ENCODE results near the gene HCRTR1. TPM values are rescaled to one million over a fixed set of nuclear protein-coding genes. Genes with fewer than 3 reads are reported as not detected.

The HCRTR1 gene
- not detected for total RNA-seq

DNA sequence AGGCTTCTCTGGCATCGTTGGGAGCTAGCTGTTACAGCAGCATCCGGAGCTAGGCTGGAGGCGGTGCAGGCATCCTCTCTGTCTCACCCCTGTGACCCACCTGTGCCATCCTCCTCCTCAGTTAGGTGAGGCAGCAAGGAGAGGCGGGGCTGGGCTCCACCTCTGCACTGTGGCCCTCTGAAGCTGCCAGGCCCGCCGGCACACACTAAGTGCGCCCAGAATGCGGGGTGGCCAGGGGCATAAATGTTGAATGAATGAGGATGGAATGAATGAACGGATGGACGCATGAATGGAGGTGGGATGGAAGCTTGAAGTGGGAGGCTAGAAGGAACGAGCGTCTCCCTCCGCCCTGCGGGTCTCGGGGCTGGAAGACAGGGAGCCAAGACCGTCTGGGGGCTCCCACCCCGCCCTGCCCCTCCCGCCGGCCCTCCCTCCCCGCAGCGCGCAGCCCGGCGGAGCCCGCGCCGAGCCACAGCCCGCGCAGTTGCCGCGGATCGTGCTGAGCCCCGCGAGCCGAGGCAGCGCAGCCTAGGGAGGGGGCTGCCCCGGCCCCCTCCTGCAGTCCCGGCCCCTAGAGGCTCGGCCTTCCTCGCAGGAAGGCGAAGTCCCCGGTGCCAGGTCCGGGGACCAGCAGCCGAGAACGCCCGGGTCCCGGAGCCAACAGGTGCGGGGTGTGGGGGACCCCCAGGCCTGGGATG, at the start of gene HCRTR1:
HCRTR1 (plus strand) TSS at position 472 of the 698 bp plus-strand sequence. CDS start 1,504 bp downstream, outside the sequence.
- ChIA-PET CTCF (interaction anchor here (0.6 to 3.1 kb wide), 15 partner anchors 8 to 223 kb away, joined by 3 to 26 read pairs (median 5); no protein-coding TSS in a partner anchor), POLR2A (interaction anchor here (0.5 kb wide), 1 partner anchor 908 kb away, joined by 4 read pairs; no protein-coding TSS in a partner anchor)
- DNase-seq, result no peak
- peaks cover 24% of the 10 kb centered on the region for H3K27me3 Mint-ChIP-seq
- peaks cover 3% of the 10 kb centered on the region for H3K4me1 Mint-ChIP-seq (ENCODE audit: low read depth)
- H3K36me3 Mint-ChIP-seq, result no peaks in the 10 kb centered on the region
- no peaks in the 10 kb centered on the region for H3K9me3 Mint-ChIP-seq
- H3K27ac Mint-ChIP-seq, result no peak within 1 kb of the TSS
- intact Hi-C loops (cut with micrococcal nuclease), result no loop called here
- no peak within 1 kb of the TSS for H3K4me3 Mint-ChIP-seq

DNA sequence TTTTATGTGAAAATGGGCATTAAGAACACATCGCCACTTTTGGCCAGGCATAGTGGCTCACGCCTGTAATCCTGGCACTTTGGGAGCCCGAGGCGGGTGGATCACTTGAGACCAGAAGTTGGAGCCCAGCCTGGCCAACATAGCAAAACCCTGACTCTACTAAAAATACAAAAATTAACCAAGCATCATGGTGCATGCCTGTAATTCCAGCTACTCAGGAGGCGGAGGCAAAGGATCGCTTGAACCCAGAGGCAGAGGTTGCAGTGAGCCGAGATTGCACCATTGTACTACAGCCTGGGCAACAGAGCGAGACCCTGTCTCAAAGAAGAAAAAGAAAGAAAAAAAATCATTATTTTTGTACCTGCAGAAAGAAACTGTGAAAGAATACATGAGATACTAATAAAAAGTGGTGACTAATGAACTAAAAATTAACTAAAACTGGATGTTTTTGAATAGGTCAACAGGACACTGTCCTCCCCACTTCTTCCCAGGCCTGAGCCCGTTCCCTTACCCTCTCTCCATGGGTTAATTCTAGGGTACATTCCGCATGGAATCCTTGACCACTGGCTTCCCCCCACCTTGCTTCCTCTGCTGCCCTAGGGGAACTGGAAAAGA, 49.4 kb upstream of the HCRTR1 start:
- Mint-ChIP-seq H3K4me3 (no peak overlapping the region), H3K9me3 (no peaks in the 10 kb centered on the region), H3K36me3 (no peaks in the 10 kb centered on the region), H3K27ac (no peak overlapping the region), H3K4me1 (ENCODE audit: low read depth) (no peaks in the 10 kb centered on the region), H3K27me3 (peaks cover 13% of the 10 kb centered on the region)
- intact Hi-C loops (cut with micrococcal nuclease), result loop anchor here (10.0 kb wide), 1 partner anchor 137 kb away; the partner anchor contains the start of gene COL16A1
- ChIA-PET CTCF (interaction anchor here (0.8 to 5.5 kb wide), 2 partner anchors 65 to 221 kb away, joined by 3 to 36 read pairs; no protein-coding TSS in a partner anchor), POLR2A (no interaction called here)
- DNase-seq, result no peak

DNA sequence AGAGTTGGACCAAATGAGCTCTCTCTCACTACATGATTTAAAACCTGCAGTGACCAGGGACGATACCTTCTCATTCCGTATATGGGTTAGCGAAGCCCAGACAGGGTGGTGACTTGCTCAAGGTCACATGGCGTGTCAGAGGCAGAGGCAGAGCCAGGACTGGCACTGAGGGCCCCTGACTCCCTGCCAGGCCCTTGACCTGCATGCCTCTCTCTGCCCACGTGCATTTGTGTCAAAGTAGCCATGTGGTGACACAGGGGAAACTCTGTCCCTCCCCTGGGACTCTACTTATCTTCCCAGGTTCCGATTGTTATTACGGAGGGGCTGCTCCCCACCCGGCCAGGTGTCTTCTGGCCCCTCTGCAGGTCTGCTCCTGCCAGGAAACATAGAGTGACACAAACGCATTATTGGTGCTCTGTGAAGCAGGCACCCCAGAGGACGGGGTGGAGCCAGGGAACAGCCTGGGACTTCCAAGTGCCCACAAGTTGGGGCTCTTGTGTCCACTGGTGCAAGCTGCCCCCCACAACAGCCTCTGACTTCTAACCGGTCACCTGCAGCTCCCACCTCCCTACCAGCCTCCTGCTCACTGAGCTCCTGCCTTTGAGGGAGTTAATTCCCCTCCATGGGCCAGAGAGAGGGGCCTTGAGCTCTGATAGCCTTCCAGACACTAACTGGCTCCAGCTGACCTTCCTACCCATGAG, 48.4 kb upstream of the HCRTR1 start:
- POLR2A ChIA-PET, result no interaction called here

DNA sequence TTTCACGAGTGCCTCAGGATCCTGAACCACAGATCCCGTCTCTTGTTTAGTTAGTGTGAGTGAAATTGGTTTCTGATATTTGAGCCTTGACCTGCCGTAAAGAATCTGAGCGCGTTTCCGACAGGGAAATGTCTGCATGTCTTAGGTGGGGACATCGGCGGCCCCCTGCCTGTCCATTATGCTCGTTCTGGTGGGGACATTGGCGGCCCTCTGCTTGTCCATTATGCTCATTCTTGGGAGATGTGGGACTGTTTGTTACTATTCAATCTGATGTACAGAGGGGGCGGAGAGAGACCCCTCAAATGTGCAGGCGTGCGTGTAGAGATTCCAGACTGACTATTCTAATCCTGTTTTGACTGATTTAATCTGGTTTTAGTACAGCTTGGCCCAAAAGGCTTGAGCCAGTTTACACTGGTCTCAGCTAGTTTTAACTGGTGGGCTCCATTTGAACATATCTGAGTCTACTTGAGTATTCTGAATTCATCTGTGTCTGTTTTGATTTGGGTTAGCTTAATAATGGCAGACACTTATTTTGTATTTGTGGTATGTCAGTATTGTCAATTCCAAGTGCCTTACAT, 47.8 kb upstream of the HCRTR1 start:
- Mint-ChIP-seq H3K27ac (no peak overlapping the region), H3K4me3 (no peak overlapping the region), H3K4me1 (ENCODE audit: low read depth) (no peaks in the 10 kb centered on the region), H3K9me3 (no peaks in the 10 kb centered on the region), H3K36me3 (no peaks in the 10 kb centered on the region), H3K27me3 (peaks cover 7% of the 10 kb centered on the region)
- DNase-seq, result no peak
- CTCF ChIA-PET, result interaction anchor here (0.8 kb wide), 1 partner anchor 23 kb away, joined by 3 read pairs; no protein-coding TSS in a partner anchor
- POLR2A ChIA-PET, result no interaction called here
- intact Hi-C loops (cut with micrococcal nuclease), result loop anchor here (10.0 kb wide), 1 partner anchor 135 kb away; the partner anchor contains the start of gene COL16A1

More for the DNA sequence above, 48.4 kb upstream of the HCRTR1 start:
- intact Hi-C loops (cut with micrococcal nuclease), result loop anchor here (10.0 kb wide), 1 partner anchor 136 kb away; the partner anchor contains the start of gene COL16A1
- Mint-ChIP-seq H3K4me1 (ENCODE audit: low read depth) (no peaks in the 10 kb centered on the region), H3K9me3 (no peaks in the 10 kb centered on the region), H3K36me3 (no peaks in the 10 kb centered on the region), H3K27ac (no peak overlapping the region), H3K27me3 (peaks cover 10% of the 10 kb centered on the region), H3K4me3 (no peak overlapping the region)
- CTCF ChIA-PET, result interaction anchor here (0.8 kb wide), 1 partner anchor 64 kb away, joined by 3 read pairs; no protein-coding TSS in a partner anchor
- no peak for DNase-seq

DNA sequence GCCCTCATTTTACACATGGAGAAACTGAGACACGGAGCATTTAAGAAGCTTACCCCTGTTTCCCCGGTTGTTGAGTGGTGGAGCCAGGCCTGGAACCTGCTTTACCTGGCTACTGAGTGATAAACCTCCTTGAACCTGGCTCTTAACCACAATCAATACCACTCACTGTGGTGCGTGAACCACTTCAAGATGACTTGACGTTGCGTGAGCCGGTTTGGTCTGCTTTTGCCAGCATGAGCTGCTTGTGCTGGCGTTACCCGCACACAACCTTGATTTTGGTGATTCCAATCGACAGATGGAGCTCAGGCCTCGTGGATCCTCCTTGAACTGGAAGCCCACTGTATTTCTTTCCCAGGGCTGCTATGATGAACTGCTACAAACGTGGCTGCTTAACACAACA, 47.3 kb upstream of the HCRTR1 start:
- no peak overlapping the region for H3K4me3 Mint-ChIP-seq
- CTCF ChIA-PET, result interaction anchor here (0.8 to 1.5 kb wide), 3 partner anchors 23 to 219 kb away, joined by 3 to 4 read pairs (median 3); no protein-coding TSS in a partner anchor
- no peaks in the 10 kb centered on the region for H3K4me1 Mint-ChIP-seq (ENCODE audit: low read depth)
- no peak for DNase-seq
- no peaks in the 10 kb centered on the region for H3K9me3 Mint-ChIP-seq
- POLR2A ChIA-PET, result no interaction called here
- no peak overlapping the region for H3K27ac Mint-ChIP-seq
- peaks cover 10% of the 10 kb centered on the region for H3K27me3 Mint-ChIP-seq
- no peaks in the 10 kb centered on the region for H3K36me3 Mint-ChIP-seq
- intact Hi-C loops (cut with micrococcal nuclease), result no loop called here

DNA sequence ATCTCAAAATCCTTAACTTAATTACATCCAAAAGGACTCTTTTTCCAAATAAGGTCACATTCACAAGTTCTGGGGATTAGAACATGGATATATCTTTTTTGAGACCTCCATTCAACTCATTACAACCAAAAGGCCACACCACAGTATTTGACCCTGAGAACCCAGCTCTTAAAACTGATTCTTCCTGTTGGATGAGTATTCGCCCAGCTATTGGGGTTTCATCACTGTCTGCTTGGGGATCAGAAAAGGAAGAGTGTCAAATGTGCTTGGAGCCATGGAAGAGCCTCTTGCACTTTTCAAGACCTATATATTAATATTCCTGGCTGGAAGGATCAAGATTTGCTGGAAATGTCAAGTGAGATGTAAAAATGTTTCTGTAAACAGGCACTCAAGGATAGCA, 46.6 kb upstream of the HCRTR1 start:
- Mint-ChIP-seq H3K36me3 (no peaks in the 10 kb centered on the region), H3K9me3 (no peaks in the 10 kb centered on the region), H3K4me3 (no peak overlapping the region), H3K27me3 (peaks cover 10% of the 10 kb centered on the region), H3K4me1 (ENCODE audit: low read depth) (no peaks in the 10 kb centered on the region), H3K27ac (no peak overlapping the region)
- intact Hi-C loops (cut with micrococcal nuclease), result no loop called here
- DNase-seq, result no peak
- POLR2A ChIA-PET, result no interaction called here
- CTCF ChIA-PET, result interaction anchor here (1.2 to 1.5 kb wide), 2 partner anchors 48 to 218 kb away, joined by 3 to 4 read pairs; no protein-coding TSS in a partner anchor

DNA sequence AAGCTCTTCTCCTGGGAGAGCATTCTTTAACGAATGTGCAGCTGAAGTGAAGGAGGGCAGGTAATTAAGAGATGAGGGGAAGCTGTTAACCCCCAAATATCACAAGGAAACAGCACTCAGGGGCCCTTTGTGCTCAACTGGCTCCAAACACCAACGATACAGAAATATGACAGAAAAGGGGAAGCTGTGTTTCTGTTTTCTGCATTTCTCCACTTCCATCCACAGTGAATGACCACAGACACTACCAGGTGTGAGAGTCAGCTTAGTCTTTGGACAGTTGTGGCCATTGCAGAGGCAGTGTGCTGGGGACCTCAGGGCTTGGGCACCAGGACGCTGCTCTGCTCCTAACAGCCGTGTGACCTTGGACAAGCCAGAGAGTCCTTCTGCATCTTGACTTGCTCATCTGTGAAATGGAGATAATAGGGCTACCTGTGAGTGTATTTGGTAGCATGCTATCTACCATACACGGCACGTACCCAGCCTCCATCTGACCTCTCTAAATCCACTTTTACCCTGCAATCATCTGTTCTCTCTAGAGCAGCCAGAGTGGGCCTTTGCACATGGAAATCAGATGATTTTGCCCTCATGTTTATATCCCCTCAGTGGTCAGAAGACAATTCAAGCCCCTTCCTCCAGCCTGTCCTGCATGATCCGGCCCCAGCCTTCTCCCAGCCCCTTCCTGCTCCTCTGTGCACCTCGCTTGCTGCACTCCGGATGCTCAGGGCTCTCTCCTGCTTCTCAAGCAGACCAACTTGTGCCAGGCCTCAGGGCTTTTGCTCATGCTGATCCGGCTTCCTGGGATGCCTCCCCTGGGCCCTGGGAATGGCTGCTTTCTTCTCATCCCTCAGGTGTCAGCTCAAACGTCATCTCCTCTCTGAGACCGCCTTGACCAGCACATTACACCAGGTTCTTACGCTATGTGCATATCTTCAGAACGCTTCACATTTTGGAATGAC, 45.9 kb upstream of the HCRTR1 start:
- Mint-ChIP-seq H3K27me3 (peaks cover 15% of the 10 kb centered on the region), H3K36me3 (no peaks in the 10 kb centered on the region), H3K27ac (no peak overlapping the region), H3K9me3 (no peaks in the 10 kb centered on the region), H3K4me1 (ENCODE audit: low read depth) (peaks cover 3% of the 10 kb centered on the region), H3K4me3 (no peak overlapping the region)
- ChIA-PET CTCF (interaction anchor here (1.2 to 1.5 kb wide), 2 partner anchors 47 to 218 kb away, joined by 3 to 4 read pairs; no protein-coding TSS in a partner anchor), POLR2A (no interaction called here)
- intact Hi-C loops (cut with micrococcal nuclease), result no loop called here
- DNase-seq, result no peak

DNA sequence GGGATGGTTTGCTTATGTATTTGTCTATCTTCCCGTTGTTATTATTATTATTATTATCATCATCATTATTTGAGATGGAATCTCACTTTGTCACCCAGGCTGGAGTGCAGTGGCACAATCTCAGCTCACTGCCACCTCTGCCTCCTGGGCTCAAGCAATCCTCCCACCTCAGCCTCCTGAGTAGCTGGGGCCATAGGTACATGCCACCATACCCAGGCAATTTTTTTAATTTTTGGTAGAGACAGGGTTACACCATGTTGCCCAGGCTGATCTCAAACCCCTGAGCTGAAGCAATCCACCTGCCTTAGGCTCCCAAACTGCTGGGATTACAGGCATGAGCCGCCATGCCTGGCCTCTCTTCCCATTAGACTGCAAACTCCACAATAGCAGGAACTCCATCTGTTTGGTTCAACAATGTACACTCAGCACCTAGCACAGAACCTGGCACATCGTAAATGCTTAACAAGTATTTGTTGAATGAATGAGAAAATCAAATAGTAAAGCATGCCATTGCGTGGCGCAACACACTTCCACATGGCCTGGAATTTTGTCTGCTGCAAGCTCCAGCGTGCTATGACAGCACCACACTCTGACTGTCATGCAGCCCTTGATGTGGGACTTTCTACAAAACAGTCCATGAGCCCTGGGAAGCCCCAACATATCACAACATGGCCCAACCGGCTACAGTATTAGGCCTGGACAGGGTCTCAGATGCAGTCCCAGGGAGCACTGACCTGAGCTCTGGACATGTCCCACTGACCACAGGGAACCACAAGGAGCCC, 45.0 kb upstream of the HCRTR1 start:
- ChIA-PET CTCF (interaction anchor here (1.4 kb wide), 1 partner anchor 9 kb away, joined by 4 read pairs; no protein-coding TSS in a partner anchor), POLR2A (no interaction called here)
- no peaks in the 10 kb centered on the region for H3K36me3 Mint-ChIP-seq
- intact Hi-C loops (cut with micrococcal nuclease), result no loop called here
- peaks cover 3% of the 10 kb centered on the region for H3K4me1 Mint-ChIP-seq (ENCODE audit: low read depth)
- no peaks in the 10 kb centered on the region for H3K9me3 Mint-ChIP-seq
- H3K4me3 Mint-ChIP-seq, result no peak overlapping the region
- DNase-seq, result no peak
- no peak overlapping the region for H3K27ac Mint-ChIP-seq
- H3K27me3 Mint-ChIP-seq, result peaks cover 15% of the 10 kb centered on the region

DNA sequence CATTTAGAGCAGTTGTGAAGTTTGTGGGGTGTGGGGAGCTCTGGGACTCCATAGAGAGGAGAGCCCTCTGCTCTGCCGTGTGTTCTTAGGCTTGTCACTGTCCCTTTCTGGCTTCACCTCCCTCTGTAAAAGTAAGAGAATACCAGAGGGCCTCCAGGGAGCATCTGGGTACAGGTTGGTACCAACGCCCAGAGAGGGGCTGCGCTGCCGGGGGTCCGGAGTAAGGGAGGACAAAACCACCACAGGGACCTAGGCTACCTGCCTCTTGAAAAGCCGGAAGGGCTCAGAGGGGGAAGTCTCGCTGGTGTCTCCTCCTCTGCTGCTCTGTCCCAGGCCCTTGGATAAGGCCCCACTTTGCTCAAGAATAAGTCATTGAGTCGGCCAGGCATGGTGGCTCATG, 44.2 kb upstream of the HCRTR1 start:
- H3K27ac Mint-ChIP-seq, result no peak overlapping the region
- H3K9me3 Mint-ChIP-seq, result no peaks in the 10 kb centered on the region
- peaks cover 3% of the 10 kb centered on the region for H3K4me1 Mint-ChIP-seq (ENCODE audit: low read depth)
- intact Hi-C loops (cut with micrococcal nuclease), result no loop called here
- POLR2A ChIA-PET, result no interaction called here
- H3K27me3 Mint-ChIP-seq, result peaks cover 15% of the 10 kb centered on the region
- H3K4me3 Mint-ChIP-seq, result no peak overlapping the region
- no peak for DNase-seq
- CTCF ChIA-PET, result interaction anchor here (1.4 kb wide), 1 partner anchor 10 kb away, joined by 4 read pairs; no protein-coding TSS in a partner anchor
- no peaks in the 10 kb centered on the region for H3K36me3 Mint-ChIP-seq

DNA sequence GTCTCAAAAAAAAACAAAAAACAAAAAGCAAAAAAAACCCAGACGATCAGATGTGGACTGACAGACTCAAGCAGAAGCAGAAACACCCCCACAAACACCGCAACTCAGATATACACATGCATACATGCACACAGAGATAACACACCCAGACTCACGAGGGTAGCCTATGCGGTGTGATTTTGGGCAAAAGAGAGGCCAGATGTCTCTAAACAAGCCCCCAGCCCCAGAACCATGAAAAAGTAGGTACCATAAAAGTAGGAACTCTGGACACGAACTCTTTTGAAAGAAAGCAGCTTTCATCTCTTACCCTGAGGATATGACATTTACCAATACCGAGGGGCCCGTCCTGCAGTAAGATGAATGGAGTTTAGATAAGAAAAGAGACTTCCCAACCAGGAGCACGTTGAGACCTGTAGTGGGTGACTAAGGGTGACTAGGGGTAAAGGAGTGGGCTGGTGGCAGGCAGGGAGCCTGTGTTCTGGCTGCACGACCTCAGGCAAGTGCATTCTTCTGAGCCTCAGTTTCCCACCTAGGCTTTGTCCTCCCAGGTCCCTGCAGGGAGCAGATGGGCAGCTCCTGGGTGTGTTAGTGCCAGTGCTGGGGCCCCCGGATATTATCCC, 42.6 kb upstream of the HCRTR1 start:
- no peaks in the 10 kb centered on the region for H3K36me3 Mint-ChIP-seq
- no peaks in the 10 kb centered on the region for H3K9me3 Mint-ChIP-seq
- ChIA-PET POLR2A (no interaction called here), CTCF (no interaction called here)
- no peak overlapping the region for H3K4me3 Mint-ChIP-seq
- intact Hi-C loops (cut with micrococcal nuclease), result no loop called here
- DNase-seq, result no peak
- H3K27me3 Mint-ChIP-seq, result peaks cover 13% of the 10 kb centered on the region
- H3K4me1 Mint-ChIP-seq (ENCODE audit: low read depth), result peaks cover 3% of the 10 kb centered on the region
- no peak overlapping the region for H3K27ac Mint-ChIP-seq

Data from activated CD4-positive, alpha-beta memory T cell treated with anti-CD3 and anti-CD28 coated beads for 36 hours (primary cell).